NCI-H774 (cell line): ENCODE results near the gene YOD1.
"Not testable (repeated sequence)": the region's sequence is repeated elsewhere in the genome, so short reads cannot be mapped to it uniquely, and the experiment has no call there.

Source experiments
- DNase-seq: peaks from one replicate; lab custom pipeline; 2025; lab: John Stamatoyannopoulos, UW

YOD1 gene

DNA sequence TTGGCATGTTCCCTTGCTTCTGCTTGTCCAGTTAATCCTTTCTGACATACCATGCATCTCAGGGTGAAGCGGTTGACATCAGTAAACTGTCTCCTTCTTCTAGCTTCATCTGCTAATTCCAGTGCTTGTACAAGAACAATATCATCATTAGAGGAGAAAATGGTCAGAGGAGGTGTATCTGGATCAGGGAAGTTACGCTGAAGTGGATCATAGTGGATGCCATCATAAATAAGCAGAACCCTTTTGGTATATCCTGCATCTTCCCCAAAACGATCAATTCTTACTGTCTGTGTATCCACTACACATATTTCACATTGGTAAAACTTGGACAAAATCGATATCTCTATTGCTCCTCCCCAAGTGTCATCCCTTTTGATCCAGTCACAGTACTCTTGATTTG is 2.0 kb downstream of the YOD1 start:
- no peak for DNase-seq

DNA sequence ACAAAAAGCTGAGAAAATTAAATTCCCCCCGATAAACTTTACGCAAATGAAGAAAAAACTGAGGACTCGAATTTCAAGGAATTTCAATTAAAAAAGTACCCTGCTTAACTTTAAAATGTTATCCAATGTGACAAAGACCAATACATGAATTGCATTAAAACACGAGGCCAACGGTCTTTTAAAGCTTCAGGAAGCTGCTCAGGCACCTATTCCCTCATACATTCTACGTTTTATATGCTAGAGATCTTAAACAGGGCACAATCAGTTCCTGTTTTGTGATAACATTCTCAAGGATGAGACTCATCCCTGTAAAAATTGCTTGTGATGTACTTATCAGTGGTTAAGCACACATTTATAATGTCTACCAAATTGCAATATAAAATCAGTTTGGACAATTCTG is 3.0 kb downstream of the YOD1 start:
- no peak for DNase-seq

DNA sequence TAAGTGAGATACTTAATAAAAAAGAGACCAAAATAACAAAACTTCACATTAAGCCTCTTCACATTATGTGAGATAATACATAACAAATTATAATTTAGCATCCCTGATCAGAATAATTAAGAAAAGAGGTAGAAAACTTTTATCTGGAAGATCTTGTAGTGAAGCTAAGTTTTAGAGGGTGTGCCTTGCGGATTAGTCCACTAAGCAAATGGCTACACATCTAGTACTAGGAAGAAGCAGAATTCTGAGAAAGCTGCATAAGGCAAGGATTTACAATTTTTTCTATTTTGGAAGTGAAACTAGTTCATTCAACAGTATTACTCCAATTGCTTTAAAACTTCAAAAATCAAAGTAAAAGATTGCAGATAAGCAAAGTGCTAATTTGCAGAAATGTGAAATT is 3.5 kb downstream of the YOD1 start:
- no peak for DNase-seq

DNA sequence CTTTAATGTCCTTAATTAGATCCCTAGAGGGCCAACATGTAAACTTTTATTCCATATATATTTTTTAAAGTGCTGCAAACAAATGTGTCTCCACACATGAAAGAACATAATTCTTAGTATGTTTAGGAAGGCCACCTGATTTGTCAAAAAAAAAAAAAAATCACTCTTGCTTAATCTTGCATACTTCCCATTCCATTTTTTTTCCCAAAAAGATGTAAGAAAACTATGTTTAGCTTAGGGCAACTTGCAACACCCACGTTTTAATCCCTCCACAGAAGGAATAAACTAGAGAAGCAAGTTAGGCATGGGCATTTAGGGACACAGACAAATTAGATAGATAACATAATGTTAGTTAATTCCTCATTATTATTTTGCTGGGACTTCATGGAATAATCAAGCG is 5.6 kb downstream of the YOD1 start:
- DNase-seq = no peak

DNA sequence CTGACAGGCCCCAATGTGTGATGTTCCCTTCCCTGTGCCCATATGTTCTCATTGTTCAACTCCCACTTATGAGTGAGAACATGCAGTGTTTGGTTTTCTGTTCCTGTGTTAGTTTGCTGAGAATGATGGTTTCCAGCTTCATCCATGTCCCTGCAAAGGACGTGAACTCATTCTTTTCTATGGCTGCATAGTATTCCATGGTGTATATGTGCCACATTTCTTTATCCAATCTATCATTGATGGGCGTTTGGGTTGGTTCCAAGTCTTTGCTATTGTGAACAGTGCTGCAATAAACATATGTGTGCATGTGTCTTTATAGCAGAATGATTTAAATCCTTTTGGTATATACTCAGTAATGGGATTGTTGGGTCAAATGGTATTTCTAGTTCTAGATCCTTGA is 9.6 kb downstream of the YOD1 start:
- DNase-seq = not testable (repeated sequence)

DNA sequence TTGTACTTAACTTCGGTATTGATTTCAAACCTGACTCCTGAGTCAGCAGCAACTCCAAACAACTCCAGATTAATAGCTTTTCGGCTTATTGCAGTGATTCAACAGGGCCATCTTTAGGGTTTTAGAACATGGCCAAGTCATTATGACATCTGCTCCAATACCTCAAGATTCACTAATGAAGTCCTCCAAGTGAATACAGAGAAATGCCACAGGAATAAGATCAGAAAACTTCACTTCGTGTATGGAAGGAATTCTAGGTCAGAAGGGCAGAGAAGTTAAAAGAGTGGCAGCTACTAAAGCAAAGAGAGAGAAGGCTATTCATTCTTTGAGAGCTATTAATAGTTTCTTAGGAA is 10.9 kb downstream of the YOD1 start:
- no peak for DNase-seq

DNA sequence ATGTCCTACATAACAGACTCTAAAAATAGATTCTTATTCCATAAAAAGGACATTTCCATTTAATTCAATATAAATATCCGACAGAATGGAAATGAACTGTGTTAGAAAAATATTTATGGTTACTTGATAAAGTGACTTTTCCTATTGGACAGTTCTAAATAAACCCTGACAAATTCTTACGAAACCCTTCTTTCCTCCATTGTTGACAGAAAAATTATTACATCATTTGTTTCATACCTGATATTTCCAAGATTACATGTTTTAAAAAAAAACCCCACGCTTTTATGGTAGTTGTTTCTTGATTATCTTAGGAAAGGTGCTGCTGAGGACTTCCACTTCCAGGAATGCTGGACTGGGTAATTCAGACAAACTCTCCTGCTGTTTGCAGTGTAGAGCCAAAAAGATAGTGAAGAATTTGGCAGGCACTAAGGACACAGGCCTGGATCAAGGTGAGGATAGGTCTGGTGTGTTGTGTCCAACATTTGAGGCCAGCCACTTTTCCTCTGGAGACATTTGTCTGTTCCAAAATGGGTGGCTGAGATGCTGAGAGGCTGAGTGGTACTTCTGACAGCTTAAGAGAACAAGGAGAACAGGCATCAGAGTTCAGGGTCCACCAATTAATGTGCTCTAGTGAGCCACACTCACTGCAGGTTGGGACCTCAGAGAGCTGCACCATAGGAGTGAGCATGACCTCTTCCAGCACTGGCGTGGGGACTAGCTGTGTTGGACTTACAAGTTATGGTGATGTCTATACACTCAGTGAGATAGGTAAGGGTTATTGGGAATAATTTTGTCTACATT is 11.4 kb downstream of the YOD1 start:
- no peak for DNase-seq

DNA sequence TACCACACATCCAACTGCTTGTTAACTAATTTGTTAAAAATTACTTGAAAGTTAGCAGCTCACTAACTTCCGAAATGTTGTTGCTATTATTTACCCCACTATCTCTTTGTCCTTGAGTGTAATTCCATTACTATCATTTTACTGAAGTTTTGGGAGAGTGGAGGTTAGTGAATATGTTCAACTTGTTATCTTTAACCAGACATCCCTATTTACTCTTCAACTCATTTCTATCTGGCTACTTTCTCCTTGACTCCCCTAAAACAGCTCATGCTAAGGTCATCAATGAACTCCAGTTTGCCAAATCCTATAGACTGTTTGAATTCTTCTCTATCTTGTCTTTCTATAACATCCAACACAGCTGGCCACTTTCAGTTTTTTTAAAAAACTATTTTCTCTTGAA is 14.1 kb downstream of the YOD1 start:
- DNase-seq = no peak

DNA sequence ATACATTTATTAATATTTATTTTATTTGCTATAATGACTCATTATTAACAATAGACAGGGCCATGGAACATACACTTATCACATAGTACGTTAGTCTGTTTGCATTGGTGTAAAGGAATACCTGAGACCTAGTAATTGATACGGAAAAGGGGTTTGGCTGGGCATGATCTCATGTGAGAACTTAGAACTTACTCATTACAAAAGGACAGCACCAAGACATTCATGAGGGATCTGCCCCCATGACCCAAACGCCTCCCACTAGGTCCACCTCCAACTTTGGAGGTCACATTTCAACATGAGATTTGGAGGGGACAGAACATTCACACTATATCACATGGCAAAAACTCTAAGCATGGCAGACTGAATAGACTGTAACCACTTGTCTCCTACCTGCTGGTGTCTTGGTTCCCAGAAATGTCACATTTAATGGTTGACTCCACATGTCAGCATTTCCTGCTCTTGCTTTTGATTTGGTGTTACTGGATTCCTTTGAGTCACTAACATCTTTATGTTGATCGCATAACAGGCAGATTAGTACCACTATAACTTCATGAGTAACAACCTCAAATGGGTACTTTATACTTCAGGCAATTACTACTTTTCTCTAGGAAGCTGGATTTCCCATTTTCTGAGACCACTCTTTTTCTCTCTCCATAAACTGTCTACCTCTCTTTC is 15.0 kb downstream of the YOD1 start:
- DNase-seq = no peak

DNA sequence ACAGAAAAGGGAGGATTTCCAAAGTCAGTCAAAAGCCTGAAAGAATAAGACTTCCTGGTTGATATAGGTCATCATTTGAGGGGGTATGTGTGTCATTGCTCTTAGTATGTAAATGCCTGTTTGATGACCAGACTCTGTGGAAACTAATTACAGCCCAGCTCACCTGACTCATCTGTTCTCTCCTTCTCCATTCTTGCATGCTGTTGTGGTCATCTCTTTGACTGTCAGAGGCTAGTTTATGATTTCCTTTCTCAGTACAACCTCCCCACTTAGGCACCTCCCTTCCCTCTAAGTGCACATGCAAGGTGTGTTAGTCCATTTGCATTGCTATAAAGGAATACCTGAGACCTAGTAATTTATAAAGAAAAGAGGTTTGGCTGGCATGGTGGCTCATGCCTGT is 16.0 kb downstream of the YOD1 start:
- DNase-seq = no peak

DNA sequence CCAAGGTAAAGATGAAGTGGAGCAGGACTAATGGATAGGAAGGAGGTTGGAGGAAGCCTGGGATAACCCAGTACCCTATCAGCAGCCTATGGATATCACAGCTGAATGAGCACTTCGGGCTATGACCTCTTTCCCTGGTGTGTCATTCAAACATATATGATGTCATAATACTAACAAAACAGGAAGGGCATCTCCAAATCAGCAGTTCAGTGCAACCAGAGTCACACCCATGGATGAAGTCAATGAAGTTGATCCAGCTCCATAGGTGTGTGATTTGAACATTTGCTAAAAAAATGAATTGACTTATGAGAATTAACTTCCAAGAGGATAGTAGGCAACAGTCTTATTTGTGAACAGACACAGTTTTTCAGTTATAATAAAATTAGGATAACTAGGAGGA is 16.8 kb downstream of the YOD1 start:
- DNase-seq = no peak

DNA sequence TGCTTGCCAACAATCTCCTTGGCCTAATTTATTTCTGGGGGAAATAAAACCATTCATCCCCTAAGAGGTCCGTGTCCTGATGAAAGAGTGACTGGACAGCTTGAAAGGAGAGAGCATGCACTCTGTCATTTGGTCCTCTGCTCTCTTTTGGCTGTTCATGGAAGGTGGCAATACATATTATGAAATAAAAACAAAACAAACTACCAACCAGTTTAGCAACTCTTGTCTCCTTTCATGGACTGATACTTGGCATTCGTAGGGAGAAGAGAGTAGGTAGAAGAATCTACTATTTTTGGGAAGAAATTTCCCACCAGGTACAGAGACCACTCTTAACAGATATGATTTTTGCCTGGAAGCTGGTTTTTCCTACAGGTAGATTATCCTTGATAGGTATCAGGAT is 17.7 kb downstream of the YOD1 start:
- no peak for DNase-seq

DNA sequence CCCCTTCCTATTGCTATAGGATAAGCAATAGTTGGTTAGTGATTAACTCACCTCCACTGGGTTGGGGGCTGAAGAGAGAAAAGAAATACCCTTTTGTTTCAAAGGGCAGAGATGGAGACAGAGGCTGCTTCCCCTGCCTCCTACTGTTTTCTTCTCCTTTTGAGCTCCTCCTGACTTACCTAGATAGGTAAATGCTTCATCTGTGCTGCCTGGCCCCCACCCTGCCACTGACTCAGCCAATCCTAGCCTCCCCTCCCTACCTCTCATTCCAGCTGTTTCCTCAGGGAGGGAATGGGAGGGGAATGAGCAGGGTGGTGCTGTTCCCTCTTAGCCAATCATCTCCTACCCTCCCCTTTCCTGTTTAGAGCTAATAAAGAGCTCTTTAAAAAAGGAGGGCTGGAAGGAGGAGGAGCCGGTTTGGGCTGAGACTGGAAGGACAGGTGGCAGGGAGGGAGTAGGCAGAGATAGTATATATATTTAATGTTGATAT is 18.4 kb downstream of the YOD1 start, which contains the start of gene C1orf116:
TSS of gene C1orf116 (minus strand) at position 229 of the 490 bp plus-strand sequence. CDS start 5,158 bp downstream, outside the sequence.
- DNase-seq = peak; percentile 91

DNA sequence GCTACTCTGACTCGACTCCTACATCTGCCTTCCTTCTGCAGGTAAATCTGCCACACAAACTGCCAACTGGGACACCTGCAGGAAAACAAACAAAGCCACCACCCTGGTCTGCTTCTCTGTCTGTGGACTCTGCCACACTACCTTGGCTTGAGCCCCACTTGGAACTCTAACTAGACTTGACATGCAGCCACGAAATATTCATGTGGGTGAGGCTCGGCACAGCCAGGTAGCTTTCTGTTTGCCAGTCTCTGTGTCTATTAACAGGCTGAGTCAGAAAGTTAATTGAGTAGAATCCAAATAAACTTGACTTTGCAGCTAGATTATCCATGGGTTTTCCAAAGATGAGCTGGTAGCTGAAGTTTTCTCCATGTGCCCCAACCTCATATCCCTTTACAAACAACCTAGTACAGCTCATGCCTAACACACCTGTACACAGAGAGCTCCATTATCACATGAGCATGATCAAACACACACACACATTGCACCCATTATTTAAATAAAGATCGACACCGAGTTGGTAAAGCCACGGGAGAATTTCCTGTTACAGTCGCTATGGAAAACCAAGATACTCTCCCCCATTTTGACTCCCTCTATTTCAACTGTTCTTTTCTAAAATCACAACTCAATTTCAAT is 19.3 kb downstream of the YOD1 start:
- peak; percentile 41 for DNase-seq

DNA sequence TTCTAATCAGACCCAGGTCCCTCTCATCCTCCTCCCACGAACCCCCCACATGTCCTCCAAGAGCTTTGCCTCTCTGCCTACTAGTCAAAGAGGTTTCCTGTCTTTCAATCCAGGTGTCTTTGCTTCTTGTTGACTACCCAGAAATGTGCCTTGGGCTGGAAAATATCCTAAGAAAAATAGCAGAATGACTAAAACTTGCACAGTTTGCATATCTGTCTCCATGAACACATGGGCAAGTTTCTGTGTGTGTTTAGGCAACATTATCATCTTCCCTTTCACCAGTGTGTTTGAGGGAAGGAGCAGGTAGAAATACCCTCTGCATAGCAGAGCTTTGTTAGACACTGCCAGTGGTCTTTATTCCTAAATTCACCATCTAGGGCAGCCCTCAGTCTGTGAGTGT is 20.0 kb downstream of the YOD1 start:
- no peak for DNase-seq

DNA sequence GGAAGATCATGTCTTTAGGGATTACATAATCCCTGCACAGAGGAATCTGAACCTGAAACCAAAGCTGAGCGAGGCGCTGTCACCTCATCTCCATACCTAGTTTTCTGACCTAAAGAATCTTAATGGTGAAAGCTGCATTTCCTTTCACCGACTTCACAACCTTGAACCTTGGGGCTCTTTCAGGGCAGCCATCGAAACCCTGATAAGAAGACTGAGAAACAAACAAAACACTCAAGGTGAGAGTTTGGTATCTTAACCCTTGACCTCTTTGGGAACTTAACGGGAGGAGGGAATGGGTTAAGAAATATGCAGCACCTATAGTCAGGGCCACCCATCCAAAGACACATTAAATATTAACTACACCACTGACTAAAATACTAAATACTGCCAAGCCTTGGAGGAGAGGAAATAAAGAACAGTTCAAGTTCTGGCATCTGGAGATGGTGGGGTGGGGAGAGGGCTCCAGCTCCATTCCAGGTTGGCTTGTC is 20.4 kb downstream of the YOD1 start:
- no peak for DNase-seq

DNA sequence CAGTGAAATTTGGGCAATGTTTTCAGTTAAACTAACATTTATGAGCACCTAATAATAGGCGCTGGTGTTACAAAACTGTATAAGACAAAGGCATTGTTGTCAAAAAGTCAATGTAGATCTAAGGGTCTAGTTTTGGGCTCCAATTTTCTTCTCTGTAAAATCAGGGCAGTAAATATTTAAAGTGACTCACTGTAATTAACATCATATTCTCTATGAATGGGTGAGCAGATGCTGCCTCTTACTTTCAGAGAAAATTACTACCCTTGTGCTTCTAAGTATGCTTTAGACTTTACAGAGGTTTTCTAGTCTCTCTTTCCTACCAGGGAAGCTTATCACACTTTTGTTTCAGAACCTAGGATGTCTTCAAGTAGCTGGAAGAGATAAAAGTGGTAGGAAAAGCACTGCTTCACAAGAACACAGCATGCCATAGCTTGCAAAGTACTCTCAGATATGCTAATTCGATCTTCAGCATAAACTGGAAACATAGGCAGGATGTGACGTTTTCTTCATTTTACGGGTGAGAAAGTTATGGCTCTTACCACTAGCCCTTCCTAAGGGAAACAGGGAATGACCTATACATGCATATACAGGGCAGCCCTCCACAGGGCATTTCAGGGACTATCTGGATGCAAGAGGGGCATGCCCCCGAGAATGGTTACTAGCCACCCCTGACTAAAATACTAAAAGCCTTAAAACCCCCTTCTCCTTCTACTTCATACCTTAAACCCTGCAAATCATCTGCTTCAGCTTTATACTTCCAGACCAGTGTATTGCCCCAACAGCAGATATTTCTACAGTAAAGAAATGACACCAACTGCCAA is 21.1 kb downstream of the YOD1 start:
- no peak for DNase-seq

DNA sequence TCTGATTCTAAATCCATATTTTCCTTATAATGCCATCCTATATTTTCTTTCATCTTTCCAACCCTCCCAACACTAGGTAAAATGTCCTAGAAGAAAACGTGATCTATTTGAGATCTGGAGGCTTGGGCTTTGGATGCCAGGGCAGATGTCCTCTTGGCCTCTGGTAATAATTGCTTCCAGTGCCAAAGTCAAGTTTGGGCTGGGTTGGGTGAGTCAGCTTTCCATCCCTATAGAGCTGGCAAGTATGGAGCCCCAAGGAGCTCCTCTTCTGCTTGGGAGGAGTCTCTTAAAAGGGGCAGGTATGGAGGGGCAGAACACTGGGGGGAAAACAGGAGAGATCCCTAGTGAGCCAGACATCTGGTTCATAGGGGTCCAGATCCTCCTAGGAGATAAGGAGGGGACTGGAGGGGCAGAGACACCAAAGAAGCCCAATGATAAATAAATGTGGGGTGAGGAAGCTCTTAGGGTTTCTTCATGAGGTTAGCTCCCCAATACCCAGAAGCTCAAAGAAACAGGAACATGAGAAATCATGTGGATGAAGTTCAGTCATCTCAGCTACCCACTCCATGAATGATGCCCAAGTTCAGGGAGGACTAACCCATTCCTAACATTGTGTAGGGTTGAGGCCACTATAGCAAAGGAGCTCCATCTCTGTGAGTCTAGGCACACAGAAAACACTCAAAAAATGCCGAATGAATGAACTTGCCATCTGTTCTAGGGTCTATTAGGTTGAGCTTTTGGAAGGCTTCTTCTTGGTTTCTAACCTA is 21.9 kb downstream of the YOD1 start:
- DNase-seq = no peak

DNA sequence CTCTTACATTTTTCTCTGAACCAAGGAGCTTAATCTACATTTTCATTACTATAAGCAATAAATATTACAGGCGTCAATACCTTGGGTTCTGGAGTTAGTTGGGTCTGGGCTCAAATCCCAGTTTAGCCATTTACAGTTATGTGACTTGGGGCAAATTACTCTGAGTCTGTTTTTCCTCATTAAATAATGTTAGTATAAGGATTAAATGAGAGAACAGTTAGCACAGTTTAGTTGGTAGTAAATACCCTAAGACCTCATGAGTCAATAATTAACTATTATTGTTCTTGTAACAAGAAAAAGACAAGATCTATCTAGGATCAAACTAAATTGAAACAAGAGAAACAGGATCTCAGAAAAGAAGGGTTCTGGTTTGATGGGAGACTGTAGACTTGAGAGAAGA is 23.1 kb downstream of the YOD1 start:
- no peak for DNase-seq

DNA sequence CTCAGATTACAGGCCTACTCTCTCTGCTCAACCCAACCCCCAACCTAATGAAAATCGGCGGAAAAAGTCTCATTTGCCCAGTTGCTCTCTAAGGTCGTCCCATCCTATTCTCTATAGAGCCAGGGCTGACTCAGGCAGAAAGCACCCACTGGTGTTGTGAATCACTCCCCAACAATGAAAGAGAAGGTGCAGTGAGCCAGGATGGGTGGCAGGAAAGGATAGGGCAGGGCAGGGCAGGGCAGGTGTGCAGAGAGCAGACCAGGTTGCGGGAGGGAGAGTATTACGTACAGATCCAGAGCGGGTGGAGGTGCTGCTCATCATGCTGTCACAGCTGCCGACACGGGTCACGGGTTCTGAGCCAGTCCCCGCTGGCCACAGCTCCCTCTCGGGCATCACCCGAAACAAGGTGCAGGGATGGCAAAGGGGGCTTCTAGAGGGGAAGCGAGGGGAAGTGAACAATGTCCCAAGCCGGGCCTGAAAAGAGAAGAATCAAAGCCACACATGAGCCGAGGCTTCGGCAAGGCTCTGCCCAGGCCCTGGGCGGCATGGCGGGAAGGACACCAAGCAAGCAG is 23.7 kb downstream of the YOD1 start:
- DNase-seq = no peak

DNA sequence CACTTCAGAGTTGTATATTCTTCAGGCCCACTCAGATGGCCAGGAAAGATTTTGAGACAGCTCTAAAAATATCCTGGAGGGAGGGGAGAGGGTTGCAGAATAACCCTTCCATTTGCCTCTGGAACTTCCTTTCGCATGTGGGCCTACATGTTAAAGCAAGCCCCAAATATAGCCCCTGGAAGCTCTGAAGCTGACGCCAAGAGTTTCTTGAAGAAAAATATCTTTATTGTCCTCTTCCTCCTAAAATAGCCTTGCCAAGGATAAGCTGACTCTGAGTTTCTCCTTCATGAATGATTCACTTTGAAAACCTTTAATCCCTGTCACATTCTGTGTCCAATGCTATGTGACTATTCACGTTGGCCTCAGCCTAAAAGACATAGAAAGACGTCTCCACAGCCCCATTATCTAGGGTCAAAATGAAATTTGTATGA is 24.9 kb downstream of the YOD1 start:
- DNase-seq = no peak
